Myometrial cell (primary cell): Measurements from ENCODE around the gene DROSHA. TPM values are rescaled to one million over a fixed set of nuclear protein-coding genes. Genes with fewer than 3 reads are reported as not detected.

Experiments
- total RNA-seq: library from RNA; depleted of rRNA; stranded (reverse); fragments of >200 nt; gene quantifications from 2 replicates; pipeline ENCODE4 v1.2.3, GENCODE V29; 2015

DROSHA gene
- 34.3 and 49.3 TPM in 2 replicates for total RNA-seq

GRCh38 chr5:31531888-31532547 lies at the start of gene DROSHA, which contains the start of gene C5orf22:
Gene DROSHA (minus strand): TSS chr5:31532093. CDS start chr5:31529059, 3,034 bp downstream.
Gene C5orf22 (plus strand): TSS chr5:31532301. CDS start chr5:31532393, 92 bp downstream.

Other genes with a start within 250 kb of the DROSHA start
- gene C5orf22, start 208 bp upstream of the DROSHA start, total RNA-seq = 9.8 and 14.9 TPM in 2 replicates
- gene PDZD2, start 107.0 kb upstream of the DROSHA start, total RNA-seq = 1.2 and 1.4 TPM in 2 replicates